GM23338 (cell line): ENCODE results near the gene NPAS3. TPM values are rescaled to one million over a fixed set of nuclear protein-coding genes. Genes with fewer than 3 reads are reported as not detected.

Source experiments
- ATAC-seq: fragments of 200-7000 bp; cut with Tn5 transposase; 3 replicates; pipeline ENCODE4 v1.9.1; 2020
- DNase-seq: peaks from one replicate; pipeline ENCODE4 v3.0.0-alpha.2; 2015; ENCODE audit warnings: low spot score
- H2AFZ ChIP-seq: fragments of 200-600 bp; sonication (generic); 2 replicates; pipeline ENCODE4 v1.8.0; 2016; ENCODE audit warnings: antibody characterized with exemption, mild to moderate bottlenecking, moderate library complexity
- H3F3A ChIP-seq: fragments of 200-600 bp; sonication (generic); replicated peaks from 2 replicates; pipeline ENCODE4 v1.8.0; 2017; ENCODE audit warnings: antibody characterized with exemption, mixed run types, low read depth
- H3K27ac ChIP-seq: fragments of 200-600 bp; sonication (generic); 2 replicates; pipeline ENCODE4 v1.6.1; 2016; ENCODE audit warnings: low read depth
- H3K27me3 ChIP-seq: fragments of 200-600 bp; sonication (generic); 2 replicates; pipeline ENCODE4 v1.8.0; 2016; ENCODE audit warnings: mild to moderate bottlenecking, mixed run types, moderate library complexity; ENCODE audit not compliant: insufficient read depth
- H3K36me3 ChIP-seq: fragments of 200-600 bp; sonication (generic); 2 replicates; pipeline ENCODE4 v1.8.0; 2016; ENCODE audit warnings: mild to moderate bottlenecking; ENCODE audit not compliant: insufficient read depth
- H3K4me1 ChIP-seq: fragments of 200-600 bp; sonication (generic); 2 replicates; pipeline ENCODE4 v1.8.0; 2016; ENCODE audit warnings: mild to moderate bottlenecking, moderate library complexity; ENCODE audit not compliant: insufficient read depth
- H3K4me2 ChIP-seq: fragments of 200-600 bp; sonication (generic); 2 replicates; pipeline ENCODE4 v1.7.1; 2017; ENCODE audit warnings: mixed run types
- H3K4me3 ChIP-seq: fragments of 200-600 bp; sonication (generic); 2 replicates; pipeline ENCODE4 v1.6.1; 2016; ENCODE audit warnings: mixed run types
- H3K79me2 ChIP-seq: fragments of 200-600 bp; sonication (generic); replicated peaks from 2 replicates; pipeline ENCODE4 v1.8.0; 2017; ENCODE audit warnings: mild to moderate bottlenecking; ENCODE audit not compliant: insufficient read depth
- H3K9me2 ChIP-seq: fragments of 200-600 bp; sonication (generic); 2 replicates; pipeline ENCODE4 v1.8.0; 2017; ENCODE audit not compliant: insufficient read depth
- H4K20me1 ChIP-seq: fragments of 200-600 bp; sonication (generic); replicated peaks from 2 replicates; pipeline ENCODE4 v1.8.0; 2017; ENCODE audit warnings: mild to moderate bottlenecking; ENCODE audit not compliant: insufficient read depth
- H3K27ac Mint-ChIP-seq: 2 replicates; pipeline ENCODE4 v1.8.0; 2020; ENCODE audit warnings: inconsistent platforms, mild to moderate bottlenecking, moderate library complexity, mixed read lengths
- H3K27me3 Mint-ChIP-seq: 3 replicates; pipeline ENCODE4 v1.8.0; 2022; ENCODE audit warnings: low read depth, mild to moderate bottlenecking, moderate library complexity, mixed read lengths, inconsistent platforms; ENCODE audit not compliant: insufficient read depth, poor library complexity
- H3K36me3 Mint-ChIP-seq: 3 replicates; pipeline ENCODE4 v1.8.0; 2021; ENCODE audit warnings: low read depth, mild to moderate bottlenecking, inconsistent platforms, moderate library complexity, mixed read lengths
- H3K4me1 Mint-ChIP-seq: 3 replicates; pipeline ENCODE4 v1.8.0; 2020; ENCODE audit warnings: mild to moderate bottlenecking, inconsistent platforms, mixed read lengths
- H3K4me3 Mint-ChIP-seq: 3 replicates; pipeline ENCODE4 v1.8.0; 2021; ENCODE audit warnings: moderate library complexity, mild to moderate bottlenecking, inconsistent platforms, mixed read lengths
- H3K9me3 Mint-ChIP-seq: 3 replicates; pipeline ENCODE4 v1.8.0; 2020; ENCODE audit warnings: moderate library complexity, mild to moderate bottlenecking, inconsistent platforms, mixed read lengths
- CREB1 ChIP-seq: fragments of 250-450 bp; sonication (Bioruptor Pico); IDR thresholded peaks from 2 replicates; pipeline ENCODE4 v1.5.0; 2020; ENCODE audit warnings: low read depth, mild to moderate bottlenecking, moderate library complexity
- EZH2phosphoT487 ChIP-seq: fragments of 200-600 bp; sonication (generic); IDR thresholded peaks from one replicate; pipeline ENCODE4 v1.8.1; 2018; ENCODE audit warnings: antibody characterized with exemption; ENCODE audit not compliant: unreplicated experiment
- JUNB ChIP-seq: IDR thresholded peaks from one replicate; pipeline ENCODE4 v1.6.1; 2016; ENCODE audit warnings: antibody characterized with exemption; ENCODE audit not compliant: unreplicated experiment
- REST ChIP-seq: IDR thresholded peaks from one replicate; pipeline ENCODE4 v1.6.1; 2018; ENCODE audit warnings: antibody characterized with exemption; ENCODE audit not compliant: unreplicated experiment
- ZNF114 ChIP-seq: fragments of 250-450 bp; sonication (Bioruptor Pico); IDR thresholded peaks from 2 replicates; pipeline ENCODE4 v1.5.0; 2020; ENCODE audit warnings: mild to moderate bottlenecking, moderate library complexity
- ZNF331 ChIP-seq: fragments of 250-450 bp; sonication (Bioruptor Pico); IDR thresholded peaks from 2 replicates; pipeline ENCODE4 v1.5.0; 2020; ENCODE audit warnings: low read depth, mild to moderate bottlenecking, moderate library complexity
- polyA plus RNA-seq: library from polyadenylated mRNA; unstranded; fragments of >200 nt; fragmentation: Nextera tagmentation; extraction: Ambion mirVana; gene quantifications from 2 replicates; pipeline ENCODE4 v1.2.1, GENCODE V29; 2016
- total RNA-seq: library from RNA; depleted of rRNA; stranded (reverse); fragments of >200 nt; shearing (Covaris generic); gene quantifications from 2 replicates; pipeline ENCODE4 v1.2.3, GENCODE V29; 2014

NPAS3 gene
- total and polyA plus RNA-seq, 2 experiments from 2014 or later, result 0.17 to 0.19 TPM

GRCh38 chr14:33541171-33541570 is 602.5 kb downstream of the NPAS3 start:
- no peaks in the 10 kb centered on the region for H3K9me3 Mint-ChIP-seq
- peaks cover 2% of the 10 kb centered on the region for H3K27me3 Mint-ChIP-seq
- H3K79me2 ChIP-seq, result no peaks in the 10 kb centered on the region
- H3F3A ChIP-seq, result no peaks in the 10 kb centered on the region
- H3K4me3 Mint-ChIP-seq, result no peak overlapping the region
- H3K4me1 ChIP-seq, result no peaks in the 10 kb centered on the region
- no peak for DNase-seq
- H3K27me3 ChIP-seq, result no peaks in the 10 kb centered on the region
- H3K27ac Mint-ChIP-seq, result no peak overlapping the region
- no peaks in the 10 kb centered on the region; the same call in 2 of the 3 replicates for H3K4me1 Mint-ChIP-seq
- TF ChIP-seq ZNF114 (CRISPR knock-in tag) (no peak), CREB1 (CRISPR knock-in tag) (no peak), REST (no peak)
- no peak overlapping the region for H3K4me2 ChIP-seq
- H2AFZ ChIP-seq, result no peak overlapping the region
- no peak overlapping the region for H3K27ac ChIP-seq
- no peak overlapping the region for H3K4me3 ChIP-seq
- no peak for ATAC-seq
- H3K36me3 ChIP-seq, result no peaks in the 10 kb centered on the region
- no peaks in the 10 kb centered on the region for H3K36me3 Mint-ChIP-seq
- H3K9me2 ChIP-seq, result no peaks in the 10 kb centered on the region
- no peaks in the 10 kb centered on the region for H4K20me1 ChIP-seq

GRCh38 chr14:33542338-33543287 is 603.9 kb downstream of the NPAS3 start:
- no peaks in the 10 kb centered on the region; the same call in 2 of the 3 replicates for H3K4me1 Mint-ChIP-seq
- H3K27ac ChIP-seq, result no peak overlapping the region
- TF ChIP-seq EZH2phosphoT487 (no peak), ZNF331 (CRISPR knock-in tag) (no peak), REST (no peak), CREB1 (CRISPR knock-in tag) (no peak), JUNB (no peak)

More at GRCh38 chr14:33542338-33543287, 603.9 kb downstream of the NPAS3 start:
- H3K4me1 ChIP-seq, result no peaks in the 10 kb centered on the region
- H3K4me3 Mint-ChIP-seq, result no peak overlapping the region
- ATAC-seq, result no peak
- H2AFZ ChIP-seq, result no peak overlapping the region
- no peaks in the 10 kb centered on the region for H3K36me3 ChIP-seq
- no peaks in the 10 kb centered on the region for H3K79me2 ChIP-seq
- H3K27me3 ChIP-seq, result no peaks in the 10 kb centered on the region
- no peak for DNase-seq
- H3K4me2 ChIP-seq, result no peak overlapping the region
- no peaks in the 10 kb centered on the region for H3K9me3 Mint-ChIP-seq
- no peaks in the 10 kb centered on the region for H3K9me2 ChIP-seq
- H3F3A ChIP-seq, result no peaks in the 10 kb centered on the region
- no peak overlapping the region for H3K27ac Mint-ChIP-seq
- H3K27me3 Mint-ChIP-seq, result peaks cover 2% of the 10 kb centered on the region
- no peaks in the 10 kb centered on the region for H4K20me1 ChIP-seq
- H3K36me3 Mint-ChIP-seq, result no peaks in the 10 kb centered on the region
- H3K4me3 ChIP-seq, result no peak overlapping the region
